Upper lobe of right lung (tissue), 1 donor: Measurements from ENCODE around the gene TENM3. TPM values are rescaled to one million over a fixed set of nuclear protein-coding genes. Genes with fewer than 3 reads are reported as not detected.

Experiments used
- ATAC-seq: fragments of 200-7000 bp; cut with Tn5 transposase; one replicate; pipeline ENCODE4 v1.9.1; 2020; ENCODE audit warnings: mild to moderate bottlenecking, moderate library complexity
- DNase-seq: peaks from one replicate; pipeline ENCODE4 v3.0.0-alpha.2; 2020
- H3K27ac ChIP-seq: fragments of 200-600 bp; one replicate; pipeline ENCODE4 v1.8.0; 2022
- H3K27me3 ChIP-seq: fragments of 200-600 bp; one replicate; pipeline ENCODE4 v1.8.0; 2022; ENCODE audit warnings: mild to moderate bottlenecking
- H3K36me3 ChIP-seq: fragments of 200-600 bp; one replicate; pipeline ENCODE4 v1.8.0; 2022
- H3K4me1 ChIP-seq: fragments of 200-600 bp; one replicate; pipeline ENCODE4 v1.8.0; 2022
- H3K4me3 ChIP-seq: fragments of 200-600 bp; one replicate; pipeline ENCODE4 v1.8.0; 2022; ENCODE audit warnings: mild to moderate bottlenecking
- H3K9me3 ChIP-seq: fragments of 200-600 bp; one replicate; pipeline ENCODE4 v1.8.0; 2022
- intact Hi-C: fragments of 100-400 bp; cut with DNase I; formaldehyde crosslinking; loops from one replicate; pipeline ENCODE4 v1.11.0; 2022
- total RNA-seq: library from RNA; stranded (reverse); fragmentation: NEBNext Ultra II Directional; extraction: Animal tissue kit (Norgen Biotek cat#: 25700); gene quantifications from one replicate; pipeline ENCODE4 v1.2.1, GENCODE V29; 2021
- TF ChIP-seq, protein P1 (sequence below): fragments of 200-600 bp; IDR thresholded peaks from one replicate; pipeline ENCODE4 v1.8.0; 2022; ENCODE audit warnings: antibody characterized with exemption
- donor health status: DM: no; HTN: yes; CAD: no; lungs with severe emphysema.

Gene TENM3
- total RNA-seq, 1 donor from 2014 or later: 5.6 TPM

GRCh38 chr4:182495645-182496385 is 252.6 kb downstream of the TENM3 start:
- no peaks in the 10 kb centered on the region for H3K36me3 ChIP-seq
- TF ChIP-seq, protein P1, sequence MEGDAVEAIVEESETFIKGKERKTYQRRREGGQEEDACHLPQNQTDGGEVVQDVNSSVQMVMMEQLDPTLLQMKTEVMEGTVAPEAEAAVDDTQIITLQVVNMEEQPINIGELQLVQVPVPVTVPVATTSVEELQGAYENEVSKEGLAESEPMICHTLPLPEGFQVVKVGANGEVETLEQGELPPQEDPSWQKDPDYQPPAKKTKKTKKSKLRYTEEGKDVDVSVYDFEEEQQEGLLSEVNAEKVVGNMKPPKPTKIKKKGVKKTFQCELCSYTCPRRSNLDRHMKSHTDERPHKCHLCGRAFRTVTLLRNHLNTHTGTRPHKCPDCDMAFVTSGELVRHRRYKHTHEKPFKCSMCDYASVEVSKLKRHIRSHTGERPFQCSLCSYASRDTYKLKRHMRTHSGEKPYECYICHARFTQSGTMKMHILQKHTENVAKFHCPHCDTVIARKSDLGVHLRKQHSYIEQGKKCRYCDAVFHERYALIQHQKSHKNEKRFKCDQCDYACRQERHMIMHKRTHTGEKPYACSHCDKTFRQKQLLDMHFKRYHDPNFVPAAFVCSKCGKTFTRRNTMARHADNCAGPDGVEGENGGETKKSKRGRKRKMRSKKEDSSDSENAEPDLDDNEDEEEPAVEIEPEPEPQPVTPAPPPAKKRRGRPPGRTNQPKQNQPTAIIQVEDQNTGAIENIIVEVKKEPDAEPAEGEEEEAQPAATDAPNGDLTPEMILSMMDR: no peak
- no peak overlapping the region for H3K27ac ChIP-seq
- DNase-seq (no peak), ATAC-seq (no peak)
- no peak overlapping the region for H3K4me3 ChIP-seq
- no peaks in the 10 kb centered on the region for H3K27me3 ChIP-seq
- H3K9me3 ChIP-seq: no peaks in the 10 kb centered on the region
- intact Hi-C loops: no loop called here
- no peaks in the 10 kb centered on the region for H3K4me1 ChIP-seq

GRCh38 chr4:182496408-182496807 is 253.2 kb downstream of the TENM3 start:
- ATAC-seq: no peak

DNA sequence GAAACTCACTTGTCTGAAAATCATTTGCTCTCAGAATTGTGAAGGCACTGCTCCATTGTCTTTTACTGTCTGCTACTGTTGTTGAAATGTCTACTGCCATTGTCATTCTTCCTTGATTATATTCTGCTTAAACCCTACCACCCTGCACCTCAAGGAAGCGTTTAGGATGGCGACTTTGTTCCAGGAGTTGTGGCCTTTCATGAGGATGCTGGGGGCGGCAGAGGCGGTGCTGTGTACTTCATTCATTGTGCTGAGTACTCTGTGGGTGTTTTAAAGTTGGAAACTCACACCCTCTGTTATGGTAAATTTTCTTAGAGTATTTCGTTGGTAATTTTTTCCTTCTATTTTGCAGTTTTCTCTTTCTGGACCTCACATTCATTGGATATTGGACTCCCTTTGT is 258.9 kb downstream of the TENM3 start:
- intact Hi-C loops: no loop called here
- Histone ChIP-seq H3K4me1 (no peaks in the 10 kb centered on the region), H3K27ac (no peak overlapping the region), H3K9me3 (no peaks in the 10 kb centered on the region), H3K4me3 (no peak overlapping the region), H3K36me3 (no peaks in the 10 kb centered on the region), H3K27me3 (peaks cover 6% of the 10 kb centered on the region)
- TF ChIP-seq, protein P1: no peak
- ATAC-seq (no peak), DNase-seq (no peak)

More at GRCh38 chr4:182496408-182496807, 253.2 kb downstream of the TENM3 start:
- DNase-seq: no peak
- H3K36me3 ChIP-seq: no peaks in the 10 kb centered on the region
- H3K4me1 ChIP-seq: no peaks in the 10 kb centered on the region
- no peaks in the 10 kb centered on the region for H3K9me3 ChIP-seq
- TF ChIP-seq, protein P1: no peak
- no peaks in the 10 kb centered on the region for H3K27me3 ChIP-seq
- intact Hi-C loops: no loop called here
- no peak overlapping the region for H3K27ac ChIP-seq
- no peak overlapping the region for H3K4me3 ChIP-seq

GRCh38 chr4:182504463-182504862 is 261.3 kb downstream of the TENM3 start:
- DNase-seq: no peak
- Histone ChIP-seq H3K36me3 (no peaks in the 10 kb centered on the region), H3K9me3 (no peaks in the 10 kb centered on the region), H3K27ac (no peak overlapping the region), H3K4me3 (no peak overlapping the region), H3K4me1 (no peaks in the 10 kb centered on the region), H3K27me3 (peaks cover 6% of the 10 kb centered on the region)
- intact Hi-C loops: no loop called here
- TF ChIP-seq, protein P1: no peak
- ATAC-seq: no peak

DNA sequence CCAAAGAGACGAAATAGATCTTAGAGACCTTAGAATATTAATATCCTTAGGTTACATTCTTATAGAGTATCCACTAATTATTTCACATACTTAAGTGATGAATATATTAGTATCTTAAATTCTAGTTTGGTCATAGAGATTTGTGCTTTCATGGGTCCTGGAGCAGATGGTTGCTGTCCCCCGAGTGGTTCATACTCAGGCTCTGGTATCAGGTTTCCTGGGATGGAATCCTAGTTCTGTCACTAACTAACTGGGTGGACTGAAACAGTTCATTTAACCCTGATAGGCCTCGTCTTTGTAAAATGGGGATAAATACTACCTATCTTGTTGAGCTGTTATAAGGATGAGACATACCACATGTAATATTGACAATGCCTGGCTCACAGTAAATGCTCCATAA is 264.6 kb downstream of the TENM3 start:
- ATAC-seq (no peak), DNase-seq (no peak)
- Histone ChIP-seq H3K4me3 (no peak overlapping the region), H3K4me1 (no peaks in the 10 kb centered on the region), H3K36me3 (no peaks in the 10 kb centered on the region), H3K27me3 (peaks cover 6% of the 10 kb centered on the region), H3K9me3 (no peaks in the 10 kb centered on the region), H3K27ac (no peak overlapping the region)
- intact Hi-C loops: no loop called here
- TF ChIP-seq, protein P1: no peak

GRCh38 chr4:182510836-182511235 is 267.6 kb downstream of the TENM3 start:
- DNase-seq (no peak), ATAC-seq (no peak)
- Histone ChIP-seq H3K27ac (no peak overlapping the region), H3K4me1 (no peaks in the 10 kb centered on the region), H3K36me3 (no peaks in the 10 kb centered on the region), H3K27me3 (peaks cover 3% of the 10 kb centered on the region), H3K9me3 (no peaks in the 10 kb centered on the region), H3K4me3 (no peak overlapping the region)
- intact Hi-C loops: no loop called here
- TF ChIP-seq, protein P1: no peak
